HG03354 (cell line): ENCODE results near the gene SCRN1.

Source experiments
- ATAC-seq: cut with Tn5 transposase; IDR thresholded peaks from one replicate; pipeline ENCODE4 v1.9.1; 2021; ENCODE audit warnings: mild to moderate bottlenecking; ENCODE audit not compliant: unreplicated experiment, poor library complexity, severe bottlenecking

Gene SCRN1

DNA sequence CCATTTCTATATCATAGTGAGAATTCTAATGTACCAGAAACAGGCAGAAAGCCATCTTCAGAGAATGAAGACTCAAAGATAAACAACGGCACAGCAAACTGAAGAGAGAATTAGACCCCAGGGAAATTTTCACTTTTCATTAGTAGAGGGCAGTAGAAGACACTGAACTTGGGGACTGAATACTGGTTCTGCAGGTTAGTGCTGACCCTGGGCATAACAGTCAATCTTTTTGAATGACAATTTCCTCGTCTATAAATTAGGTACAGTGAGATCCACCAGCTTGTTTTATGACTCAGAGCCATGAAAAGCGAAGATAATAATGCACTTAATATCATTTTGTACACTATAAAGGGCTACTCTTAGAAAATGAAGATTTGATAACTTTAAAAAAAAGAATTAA, 23.2 kb upstream of the SCRN1 start:
- ATAC-seq, result no peak

DNA sequence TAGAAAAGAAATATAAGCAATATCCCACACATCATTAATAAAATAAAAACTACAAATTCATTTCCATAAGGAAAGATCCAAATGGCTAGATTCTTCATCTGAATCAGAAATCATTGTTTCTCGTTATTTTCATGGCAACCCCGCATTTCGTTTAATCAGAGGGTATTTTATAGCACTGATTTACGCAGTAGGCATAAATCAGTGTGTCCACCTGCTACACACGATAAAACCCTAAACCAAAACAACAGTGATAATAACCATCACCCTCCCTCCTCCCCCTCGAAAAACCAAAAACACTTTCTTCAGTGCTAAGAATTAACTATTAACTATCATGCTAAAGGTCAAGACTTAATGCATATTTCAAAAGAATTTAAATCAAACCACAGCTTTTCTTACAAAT, 20.4 kb upstream of the SCRN1 start:
- no peak for ATAC-seq

DNA sequence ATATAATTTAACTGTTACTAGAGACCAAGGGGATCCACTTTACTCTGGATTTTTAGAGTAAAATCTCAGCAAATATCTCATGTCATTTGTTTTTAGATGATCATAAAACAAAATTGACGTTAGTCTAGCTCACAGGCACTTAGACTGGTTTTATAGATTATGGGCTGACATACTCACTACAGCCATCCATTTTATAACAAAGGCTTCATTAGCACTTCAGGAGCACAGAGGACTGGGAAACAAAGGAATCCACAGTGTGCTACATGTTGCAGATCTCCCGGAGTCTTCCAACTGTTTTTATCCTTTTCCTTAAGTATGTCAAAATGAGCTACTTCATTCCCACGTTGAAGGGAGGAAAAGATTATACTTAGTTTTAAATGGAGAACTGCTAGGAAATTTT, 15.9 kb upstream of the SCRN1 start:
- ATAC-seq, result no peak

DNA sequence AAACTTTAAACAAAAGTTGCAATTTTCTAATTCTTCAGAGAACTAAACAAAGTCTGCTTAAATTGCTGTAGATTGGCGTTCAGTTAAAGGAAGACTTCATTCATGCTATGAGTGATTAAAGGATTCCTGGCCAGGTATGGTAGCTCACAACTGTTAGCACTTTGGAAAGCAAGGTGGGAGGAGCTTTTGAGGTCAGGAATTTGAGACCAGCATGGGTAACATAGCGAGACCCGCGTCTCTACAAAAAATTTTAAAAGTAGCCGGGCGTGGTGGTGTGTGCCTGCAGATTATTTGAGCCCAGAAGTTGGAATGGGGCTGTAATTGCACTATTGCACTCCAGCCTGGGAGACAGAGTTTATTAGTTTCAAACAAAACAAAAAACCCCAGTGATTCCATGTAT, 13.5 kb upstream of the SCRN1 start:
- ATAC-seq, result no peak

DNA sequence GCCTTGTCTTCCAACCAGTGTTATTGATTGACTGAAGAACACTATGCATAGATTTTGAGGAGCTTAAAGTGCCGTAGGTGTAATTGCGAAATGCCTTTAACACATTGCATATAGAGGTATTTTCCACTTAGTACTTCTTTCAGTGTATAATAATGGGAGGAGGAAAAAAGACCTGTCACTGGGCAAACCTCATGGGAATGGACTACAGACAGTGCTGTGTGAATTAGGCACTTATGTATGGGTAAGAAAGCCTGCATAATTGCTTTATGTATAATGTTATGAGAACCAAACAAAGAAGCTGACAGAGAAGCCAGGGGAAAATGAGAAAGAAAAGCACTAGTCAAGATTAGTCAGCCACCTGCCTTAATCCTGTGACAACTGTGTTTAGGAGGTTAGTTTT, 12.4 kb upstream of the SCRN1 start:
- no peak for ATAC-seq

DNA sequence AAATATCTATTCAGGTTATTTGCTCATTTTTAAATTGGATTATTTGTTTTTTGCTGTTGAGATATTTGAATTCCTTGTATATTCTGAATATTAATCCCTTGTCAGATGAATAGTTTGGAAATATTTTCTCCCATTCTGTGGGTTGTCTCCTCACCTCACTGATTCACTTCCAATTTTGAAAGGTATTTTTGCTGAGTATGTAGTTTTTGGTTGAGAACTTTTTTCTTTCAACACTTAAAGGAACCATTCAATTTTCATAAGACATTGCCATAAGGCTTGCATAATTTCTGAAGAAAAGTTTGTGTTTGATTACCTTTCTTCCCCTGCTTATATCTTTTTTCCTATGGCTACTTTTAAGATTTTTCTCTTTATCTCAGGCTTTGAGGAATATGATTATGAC, 8.9 kb upstream of the SCRN1 start:
- no peak for ATAC-seq

DNA sequence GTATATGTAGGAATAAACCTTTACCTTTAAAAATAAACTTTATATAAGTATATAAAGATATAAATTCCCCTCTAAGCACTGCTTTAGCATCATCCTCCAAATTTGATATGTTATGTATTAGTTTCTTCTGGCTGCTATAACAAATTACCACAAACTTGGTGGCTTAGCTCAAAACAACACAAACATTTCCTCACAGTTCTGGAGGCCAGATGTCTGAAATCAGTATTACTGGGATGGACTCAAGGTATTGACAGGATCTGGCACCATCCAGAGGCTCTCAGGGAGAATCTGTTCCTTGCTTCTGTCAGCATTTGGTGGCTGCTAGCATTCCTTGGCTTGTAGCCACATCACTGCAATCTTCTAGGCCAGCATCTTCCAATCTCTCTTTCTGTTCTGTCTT, 6.7 kb upstream of the SCRN1 start:
- no peak for ATAC-seq

DNA sequence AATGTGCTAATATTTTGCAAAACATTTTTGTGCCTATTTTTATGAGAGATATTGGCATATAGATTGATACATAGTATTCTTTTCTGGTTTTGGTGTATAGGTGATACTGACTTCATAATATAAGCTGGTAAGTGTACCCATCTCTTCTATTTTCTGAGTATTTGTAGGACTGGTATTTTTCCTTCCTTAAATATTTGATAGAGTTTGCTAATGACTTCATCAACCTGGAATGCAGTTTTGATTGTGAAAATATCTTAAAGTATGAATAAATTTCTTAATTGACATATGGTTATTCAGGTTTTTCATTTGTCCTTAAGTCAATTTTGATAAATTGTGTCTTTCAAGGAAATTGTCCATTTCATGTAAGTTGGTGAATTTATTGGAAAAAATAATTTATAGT, 6.1 kb upstream of the SCRN1 start:
- ATAC-seq, result no peak

DNA sequence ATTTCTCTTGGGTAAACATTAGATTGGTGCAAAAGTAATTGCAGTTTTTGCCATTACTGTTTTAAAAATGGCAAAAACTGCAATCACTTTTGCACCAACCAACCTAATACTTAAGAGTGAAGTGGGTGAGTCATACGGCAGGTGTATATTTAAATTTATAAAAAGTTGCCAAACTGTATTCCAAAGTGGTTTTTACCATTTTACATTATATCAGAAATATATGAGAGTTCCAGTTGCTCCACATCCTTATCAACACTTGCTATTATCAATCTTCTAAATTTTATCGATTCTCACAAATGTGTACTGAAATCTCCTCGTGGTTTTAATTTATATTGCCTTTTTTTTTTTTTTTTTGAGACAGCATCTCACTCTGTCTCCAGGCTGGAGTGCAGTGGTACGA, 3.5 kb upstream of the SCRN1 start:
- no peak for ATAC-seq

DNA sequence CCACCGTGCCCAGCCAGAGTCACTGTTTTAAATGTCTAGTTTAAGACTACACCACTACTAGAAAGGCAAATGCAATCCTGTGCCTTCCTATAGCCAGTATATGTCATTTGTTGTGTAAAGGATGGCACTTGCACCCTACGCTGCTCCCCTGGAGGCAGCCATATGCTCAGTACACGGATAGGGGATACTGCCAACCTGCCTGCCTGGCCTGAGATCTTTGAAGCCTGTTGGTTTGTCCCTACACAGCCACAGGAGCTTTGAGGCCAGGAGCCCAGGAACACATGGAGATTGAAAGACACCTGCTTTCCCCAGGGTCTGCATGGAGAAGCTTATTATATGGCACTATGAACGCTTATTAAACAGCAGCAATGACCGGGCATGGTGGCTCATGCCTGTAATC, 2.3 kb upstream of the SCRN1 start:
- no peak for ATAC-seq

DNA sequence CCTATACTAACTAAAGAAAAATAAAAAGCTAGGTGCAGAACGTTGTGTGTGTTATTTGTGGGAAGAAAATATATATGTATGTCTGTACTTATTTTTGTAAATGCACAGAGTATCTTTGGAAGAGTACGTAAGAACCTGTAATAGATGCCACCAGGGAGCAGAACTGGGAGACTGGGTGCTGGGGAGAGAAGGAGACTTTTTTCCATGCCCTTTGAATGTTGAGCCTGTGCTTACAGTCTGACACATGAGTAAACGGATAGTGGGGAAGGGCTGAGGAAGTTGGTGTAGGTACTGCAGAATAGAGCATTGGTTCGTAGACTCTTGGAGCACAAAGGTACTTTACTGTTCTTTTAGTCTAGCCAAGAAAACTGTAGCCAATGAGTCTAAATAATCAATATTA, 1.3 kb upstream of the SCRN1 start:
- ATAC-seq, result no peak

DNA sequence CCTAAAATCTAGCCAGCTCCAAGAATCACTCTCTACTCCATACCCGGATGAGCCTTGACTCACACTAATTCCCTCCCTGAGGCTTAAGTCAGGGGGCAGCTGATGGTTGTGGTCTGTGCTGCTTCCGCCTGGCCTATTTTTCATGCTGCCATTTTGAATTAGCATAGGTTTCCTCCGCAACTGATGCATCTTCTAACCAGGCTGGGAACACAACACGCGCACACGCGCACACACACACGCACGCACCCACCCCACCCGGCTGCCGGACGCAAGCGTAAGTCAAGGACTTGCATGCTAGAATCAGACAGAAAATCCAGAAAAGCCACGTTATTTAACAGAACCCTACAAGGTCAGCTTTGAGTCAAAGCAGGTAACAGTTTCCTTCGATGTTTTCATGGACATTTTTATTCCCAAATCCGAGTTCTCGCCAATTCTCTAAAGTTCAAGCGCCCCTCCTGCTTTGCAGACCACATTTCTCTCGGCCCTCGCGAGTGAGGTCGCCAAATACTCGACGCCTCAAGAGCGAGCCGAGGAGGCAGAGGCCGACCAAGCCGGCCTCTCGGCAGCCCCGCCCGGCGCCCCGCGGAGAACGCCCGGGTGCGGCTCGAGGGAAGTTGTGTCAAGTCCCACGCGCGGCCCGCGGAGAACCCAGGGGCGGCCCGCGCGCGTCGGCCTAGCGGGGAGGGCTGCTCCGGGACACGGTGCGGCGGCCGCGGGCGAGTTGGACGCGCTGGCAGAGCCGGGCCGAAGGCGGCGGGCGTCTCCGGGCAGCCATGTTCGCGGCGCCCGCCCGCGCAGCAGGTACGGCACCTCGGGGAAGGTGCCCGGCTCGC, 961 bp downstream of the SCRN1 start:
- peak; percentile 41 for ATAC-seq

DNA sequence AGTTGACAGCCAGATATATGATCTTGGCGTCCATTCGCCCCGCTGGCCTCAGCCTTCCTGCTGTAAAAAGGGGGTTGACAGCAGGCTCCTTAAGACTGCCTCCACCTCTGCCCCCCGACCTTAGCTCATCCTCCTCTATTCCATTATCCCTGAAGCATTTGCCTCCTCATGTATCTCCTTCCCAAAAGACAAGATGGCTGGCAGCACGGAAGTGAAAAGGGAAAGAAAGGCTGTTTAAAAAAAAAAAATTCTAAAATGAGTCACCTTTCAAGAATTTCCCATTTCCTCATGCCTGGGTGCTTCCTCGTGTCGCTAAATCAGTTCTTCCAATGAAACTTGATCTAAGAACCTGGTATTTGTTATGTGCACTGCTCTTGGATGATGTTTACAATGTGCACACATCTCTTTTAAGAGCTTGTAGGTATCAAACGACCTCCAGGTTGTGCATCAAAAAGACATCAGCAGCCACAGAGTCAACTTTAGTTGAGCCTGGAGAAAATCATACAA, 1.7 kb downstream of the SCRN1 start:
- no peak for ATAC-seq

DNA sequence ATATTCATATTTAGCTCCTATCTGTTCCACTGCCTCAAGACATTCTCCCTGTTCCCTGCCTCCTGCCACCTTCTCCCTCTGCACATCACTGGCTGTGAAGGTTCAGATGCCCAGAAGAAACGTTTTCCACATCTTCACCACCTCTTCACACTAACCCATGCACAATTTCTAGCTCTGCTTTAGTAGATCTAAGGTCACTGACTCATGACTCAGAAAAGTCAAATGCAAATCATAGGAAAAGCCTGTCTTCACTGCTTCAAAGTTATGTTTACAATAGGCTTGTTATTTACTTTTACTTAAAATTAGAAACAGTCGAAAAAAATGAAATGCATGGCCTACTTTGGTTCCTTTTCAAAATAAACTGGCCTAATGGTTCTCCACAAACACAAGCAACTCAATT, 2.5 kb downstream of the SCRN1 start:
- ATAC-seq, result no peak

DNA sequence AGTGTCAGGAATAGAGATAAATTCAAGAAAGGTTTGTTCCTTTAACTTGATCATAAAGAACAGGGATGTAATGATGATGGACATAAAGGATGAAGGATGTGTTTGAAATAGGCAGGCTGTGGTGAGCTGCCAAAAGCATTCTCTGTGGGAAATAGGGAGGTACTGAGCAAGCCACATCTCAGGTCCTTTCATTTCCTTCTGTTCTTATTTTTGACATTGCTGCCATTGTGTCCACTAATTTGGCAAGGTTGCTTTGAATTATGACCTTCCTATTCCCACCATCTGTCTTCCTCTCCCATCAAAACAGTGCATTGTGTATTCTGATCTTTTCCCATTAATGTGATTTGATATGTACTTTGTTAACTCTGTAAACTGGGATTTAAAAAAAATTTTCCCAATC, 9.4 kb downstream of the SCRN1 start:
- ATAC-seq, result no peak

DNA sequence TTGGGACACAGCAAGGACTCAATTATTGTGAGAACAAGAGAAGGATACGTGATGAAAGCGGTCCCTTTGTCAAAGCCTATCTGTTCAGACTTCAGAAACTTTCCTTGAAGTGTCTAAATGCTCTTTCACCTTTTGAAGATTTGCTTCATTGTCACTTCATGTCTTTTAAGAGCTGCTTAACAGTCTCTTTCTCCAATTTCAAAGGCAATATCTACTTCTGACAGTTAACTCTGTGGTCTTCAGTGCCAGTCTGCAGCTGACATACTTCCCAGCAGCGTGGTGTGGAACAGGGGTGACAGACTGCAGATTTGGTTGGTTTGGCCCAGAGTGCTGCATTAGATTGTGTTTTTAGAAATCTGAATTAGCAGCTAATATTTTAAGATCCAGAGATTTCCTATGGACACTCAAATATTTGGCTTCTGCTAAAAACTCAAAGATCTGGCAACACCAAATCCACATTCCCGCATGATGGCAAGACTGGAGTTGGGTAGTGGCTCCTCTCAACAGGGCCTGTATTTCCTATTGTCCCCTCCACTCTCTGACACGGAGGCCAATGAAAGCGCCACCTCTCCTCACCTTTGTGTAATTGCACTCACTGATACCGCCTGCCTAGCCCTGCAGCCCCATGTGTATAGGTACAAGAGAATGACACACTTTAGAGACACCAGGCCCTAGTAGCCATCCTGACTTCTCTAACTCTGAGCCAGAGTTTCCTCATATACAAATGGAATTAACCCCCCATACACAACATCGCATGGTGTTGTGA, 11.5 kb downstream of the SCRN1 start:
- no peak for ATAC-seq

DNA sequence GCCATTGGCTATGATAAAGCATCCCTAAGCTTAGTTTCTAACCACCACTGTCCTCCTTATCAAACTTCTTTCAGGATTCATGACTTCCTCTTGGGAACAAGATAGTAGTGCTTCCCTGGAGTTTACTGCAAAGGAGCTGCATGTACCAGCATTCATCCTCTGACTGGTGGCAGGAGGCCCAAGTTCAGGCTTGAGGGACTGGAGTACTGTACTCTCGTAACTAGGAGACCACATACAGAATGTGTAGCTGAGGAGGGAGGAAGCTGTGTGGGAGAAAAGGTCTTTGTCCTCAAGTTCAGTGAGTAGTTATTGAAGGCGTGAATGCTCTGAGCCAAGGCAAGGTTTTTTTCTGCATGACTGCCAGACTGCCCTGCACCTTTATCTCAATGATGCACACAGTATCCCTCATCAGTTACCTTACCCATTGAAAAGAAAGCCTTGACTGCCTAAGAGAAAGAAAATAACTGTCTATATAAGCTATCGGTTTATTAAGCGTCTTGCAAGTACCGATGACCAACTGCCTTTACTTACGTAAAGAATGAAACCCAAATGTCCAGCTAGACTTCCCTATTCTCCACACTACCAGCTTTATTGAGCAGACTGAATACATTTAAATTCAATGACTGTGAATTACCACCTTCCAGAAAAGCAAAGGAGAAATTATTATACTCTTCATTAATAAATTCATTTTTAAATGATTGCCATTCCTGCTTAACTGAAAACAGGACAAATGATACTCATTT, 12.8 kb downstream of the SCRN1 start:
- no peak for ATAC-seq

DNA sequence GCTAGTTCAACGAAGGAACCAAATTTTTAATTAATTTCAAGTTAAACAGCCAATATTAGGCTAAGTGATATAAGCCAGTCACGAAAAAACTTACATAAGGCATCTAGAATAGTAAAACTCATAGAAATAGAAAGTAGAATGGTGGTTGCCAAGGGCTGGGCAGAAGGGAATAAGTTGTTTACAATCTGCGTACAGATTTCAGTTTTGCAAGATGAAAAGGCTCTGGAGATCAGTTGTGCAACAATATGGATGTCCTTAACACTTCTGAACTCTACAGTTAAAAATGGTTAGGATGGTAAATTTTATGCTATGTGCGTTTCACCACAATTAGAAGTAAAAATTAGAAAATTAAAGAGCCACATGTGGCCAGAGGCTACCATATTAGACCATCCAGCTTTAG, 13.3 kb downstream of the SCRN1 start:
- no peak for ATAC-seq

DNA sequence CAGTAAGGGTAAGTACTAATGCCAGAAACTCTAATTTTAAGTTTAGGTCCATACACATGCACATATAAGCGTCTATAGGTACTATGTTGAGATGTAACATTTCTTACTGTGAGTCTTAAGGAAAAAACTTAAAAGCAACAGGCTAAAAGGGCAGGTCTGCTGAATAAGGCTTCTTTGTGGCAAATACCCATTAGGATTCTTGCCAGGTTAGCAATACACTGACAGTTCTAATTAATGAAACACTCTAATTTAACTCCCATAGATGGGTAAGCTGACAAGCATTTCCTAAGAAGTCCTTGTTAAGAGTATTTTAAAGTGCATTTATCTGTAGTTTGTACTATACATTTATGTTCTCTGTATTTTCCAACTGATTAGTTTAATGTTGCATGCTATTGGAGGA, 14.0 kb downstream of the SCRN1 start:
- no peak for ATAC-seq

DNA sequence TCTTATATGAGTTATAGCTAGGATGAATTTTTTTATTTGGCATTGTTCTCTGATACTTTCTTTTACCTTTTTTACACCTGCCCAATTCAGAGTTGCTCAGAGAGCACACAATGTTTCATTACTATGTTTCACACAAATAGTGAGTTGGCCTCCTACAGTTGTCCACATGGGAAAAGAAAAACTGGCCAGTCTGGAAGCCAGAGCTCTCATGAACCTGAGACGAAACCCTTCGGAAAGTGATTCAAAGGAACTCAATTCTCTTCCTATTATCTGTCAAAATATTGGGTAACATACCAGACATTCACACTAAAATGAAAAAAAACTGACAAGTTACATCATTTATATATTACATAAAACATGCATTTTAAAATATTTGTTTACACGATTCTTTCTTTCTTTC, 15.3 kb downstream of the SCRN1 start:
- ATAC-seq, result no peak

DNA sequence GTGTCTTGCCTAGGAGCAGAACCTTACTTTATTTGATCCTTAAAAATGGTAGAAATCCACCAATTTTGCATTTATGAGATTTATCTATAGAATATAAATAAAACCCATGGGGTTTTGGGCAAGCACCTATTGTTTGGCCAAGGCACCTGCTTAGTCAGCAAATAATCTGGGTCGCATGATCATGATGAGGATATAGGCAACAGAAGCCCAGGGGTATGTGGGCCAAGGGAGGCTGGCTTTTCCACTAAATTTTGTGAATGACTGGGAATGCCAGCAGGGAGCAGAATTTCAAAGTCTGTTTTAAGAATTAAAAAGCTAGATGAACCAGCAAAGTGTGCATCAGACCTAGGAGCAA, 17.3 kb downstream of the SCRN1 start:
- ATAC-seq, result no peak
